PC-9 (cell line): ENCODE data around the gene HNRNPLL.

Experiments
- EZH2 ChIP-seq: fragments of 200-600 bp; sonication (generic); IDR thresholded peaks from 2 replicates; pipeline ENCODE4 v1.8.0; 2017; ENCODE audit warnings: antibody characterized with exemption, low read depth
- TF ChIP-seq, protein P1 (sequence below): fragments of 200-600 bp; sonication (generic); conservative IDR thresholded peaks from 2 replicates; pipeline ENCODE4 v1.6.1; 2017; ENCODE audit warnings: mixed run types, antibody characterized with exemption, mild to moderate bottlenecking, moderate library complexity

- TF ChIP-seq, protein P1, sequence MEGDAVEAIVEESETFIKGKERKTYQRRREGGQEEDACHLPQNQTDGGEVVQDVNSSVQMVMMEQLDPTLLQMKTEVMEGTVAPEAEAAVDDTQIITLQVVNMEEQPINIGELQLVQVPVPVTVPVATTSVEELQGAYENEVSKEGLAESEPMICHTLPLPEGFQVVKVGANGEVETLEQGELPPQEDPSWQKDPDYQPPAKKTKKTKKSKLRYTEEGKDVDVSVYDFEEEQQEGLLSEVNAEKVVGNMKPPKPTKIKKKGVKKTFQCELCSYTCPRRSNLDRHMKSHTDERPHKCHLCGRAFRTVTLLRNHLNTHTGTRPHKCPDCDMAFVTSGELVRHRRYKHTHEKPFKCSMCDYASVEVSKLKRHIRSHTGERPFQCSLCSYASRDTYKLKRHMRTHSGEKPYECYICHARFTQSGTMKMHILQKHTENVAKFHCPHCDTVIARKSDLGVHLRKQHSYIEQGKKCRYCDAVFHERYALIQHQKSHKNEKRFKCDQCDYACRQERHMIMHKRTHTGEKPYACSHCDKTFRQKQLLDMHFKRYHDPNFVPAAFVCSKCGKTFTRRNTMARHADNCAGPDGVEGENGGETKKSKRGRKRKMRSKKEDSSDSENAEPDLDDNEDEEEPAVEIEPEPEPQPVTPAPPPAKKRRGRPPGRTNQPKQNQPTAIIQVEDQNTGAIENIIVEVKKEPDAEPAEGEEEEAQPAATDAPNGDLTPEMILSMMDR = no peak
- no peak for TF ChIP-seq EZH2
Measured at GRCh38 chr2:38537937-38538525, 64.7 kb downstream of the HNRNPLL start.
